ENCODE results near the gene ZNF521. TPM values are rescaled to one million over a fixed set of nuclear protein-coding genes. Genes with fewer than 3 reads are reported as not detected.

Gene ZNF521
- total RNA-seq, 1 donor from 2014 or later = 2.0 TPM

DNA sequence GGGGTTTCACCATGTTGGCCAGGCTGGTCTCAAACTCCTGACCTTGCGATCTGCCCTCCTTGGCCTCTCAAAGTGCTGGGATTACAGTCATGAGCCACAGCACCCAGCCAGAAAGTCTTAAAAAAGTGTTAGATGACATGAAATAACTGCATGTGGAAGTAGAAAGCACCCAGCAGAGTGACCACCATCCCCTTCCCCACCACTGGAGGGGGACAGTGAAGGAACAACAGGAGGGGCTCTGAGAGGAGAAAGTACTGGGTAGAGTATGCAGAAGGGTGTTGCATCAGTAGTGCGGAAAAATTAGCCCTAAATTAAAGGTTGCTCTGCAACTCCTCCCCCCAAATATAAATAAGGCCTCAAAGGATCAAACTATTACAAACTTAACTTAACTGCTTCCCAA, 230.5 kb downstream of the ZNF521 start:
- DNase-seq (ENCODE audit: low read depth) = no peak
- TF ChIP-seq, protein P1, sequence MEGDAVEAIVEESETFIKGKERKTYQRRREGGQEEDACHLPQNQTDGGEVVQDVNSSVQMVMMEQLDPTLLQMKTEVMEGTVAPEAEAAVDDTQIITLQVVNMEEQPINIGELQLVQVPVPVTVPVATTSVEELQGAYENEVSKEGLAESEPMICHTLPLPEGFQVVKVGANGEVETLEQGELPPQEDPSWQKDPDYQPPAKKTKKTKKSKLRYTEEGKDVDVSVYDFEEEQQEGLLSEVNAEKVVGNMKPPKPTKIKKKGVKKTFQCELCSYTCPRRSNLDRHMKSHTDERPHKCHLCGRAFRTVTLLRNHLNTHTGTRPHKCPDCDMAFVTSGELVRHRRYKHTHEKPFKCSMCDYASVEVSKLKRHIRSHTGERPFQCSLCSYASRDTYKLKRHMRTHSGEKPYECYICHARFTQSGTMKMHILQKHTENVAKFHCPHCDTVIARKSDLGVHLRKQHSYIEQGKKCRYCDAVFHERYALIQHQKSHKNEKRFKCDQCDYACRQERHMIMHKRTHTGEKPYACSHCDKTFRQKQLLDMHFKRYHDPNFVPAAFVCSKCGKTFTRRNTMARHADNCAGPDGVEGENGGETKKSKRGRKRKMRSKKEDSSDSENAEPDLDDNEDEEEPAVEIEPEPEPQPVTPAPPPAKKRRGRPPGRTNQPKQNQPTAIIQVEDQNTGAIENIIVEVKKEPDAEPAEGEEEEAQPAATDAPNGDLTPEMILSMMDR (conservative IDR thresholded peaks at IDR 0.05; ENCODE audit: low read depth, low read length) = no peak
- H3K4me3 ChIP-seq (ENCODE audit: low read depth, low read length) = no peak overlapping the region

DNA sequence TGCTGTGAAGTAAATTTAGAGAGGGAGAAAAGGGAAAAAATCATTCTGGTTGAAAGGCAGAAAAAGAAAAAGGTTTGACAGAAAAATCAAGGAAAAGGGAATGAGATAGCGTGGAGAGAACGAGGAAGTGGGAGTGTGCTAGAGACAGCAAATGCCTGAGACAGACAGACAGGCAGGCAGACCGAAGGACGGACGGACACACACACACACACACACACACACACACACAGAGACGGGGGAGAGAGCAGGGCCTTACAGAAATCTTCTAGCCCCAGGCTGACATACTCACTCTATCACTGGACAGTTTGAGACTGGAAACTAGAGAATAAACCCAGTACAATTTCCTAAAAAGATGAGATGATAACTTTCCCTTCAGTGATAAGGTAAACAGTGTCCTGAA, 238.4 kb downstream of the ZNF521 start:
- TF ChIP-seq, protein P1 (conservative IDR thresholded peaks at IDR 0.05; ENCODE audit: low read depth, low read length) = no peak
- no peak overlapping the region for H3K4me3 ChIP-seq (ENCODE audit: low read depth, low read length)
- DNase-seq (ENCODE audit: low read depth) = no peak

DNA sequence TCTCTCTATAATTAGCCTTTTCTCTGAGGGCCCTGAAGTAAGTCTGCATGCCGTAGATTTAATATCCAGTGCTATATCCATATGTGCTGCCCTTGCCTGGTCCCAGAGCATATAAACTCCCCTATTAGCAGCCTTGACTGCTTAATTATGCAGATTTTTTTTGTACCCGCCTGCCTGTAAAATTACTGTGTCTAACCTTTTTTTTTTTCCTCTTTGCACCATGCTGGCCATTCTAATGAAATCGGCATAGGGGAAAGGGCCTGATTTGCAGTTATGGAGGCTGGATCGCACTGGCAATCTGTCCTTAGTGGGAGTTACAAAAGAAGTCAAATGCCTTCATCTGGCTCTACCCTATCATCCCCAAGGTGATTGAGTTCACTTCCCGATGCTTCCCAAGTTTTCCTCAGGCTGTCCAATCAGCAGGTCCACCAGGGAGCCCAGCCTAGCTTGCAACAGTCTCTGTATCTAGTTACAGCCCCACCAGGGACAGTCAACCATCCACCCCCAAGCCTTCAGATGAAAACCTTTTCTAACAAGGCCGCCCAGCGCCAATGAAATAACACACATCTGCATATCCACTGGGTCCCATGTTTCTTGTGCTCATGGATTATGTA, 239.0 kb downstream of the ZNF521 start:
- H3K4me3 ChIP-seq (ENCODE audit: low read depth, low read length) = no peak overlapping the region
- TF ChIP-seq, protein P1 (conservative IDR thresholded peaks at IDR 0.05; ENCODE audit: low read depth, low read length) = no peak
- DNase-seq (ENCODE audit: low read depth) = no peak

DNA sequence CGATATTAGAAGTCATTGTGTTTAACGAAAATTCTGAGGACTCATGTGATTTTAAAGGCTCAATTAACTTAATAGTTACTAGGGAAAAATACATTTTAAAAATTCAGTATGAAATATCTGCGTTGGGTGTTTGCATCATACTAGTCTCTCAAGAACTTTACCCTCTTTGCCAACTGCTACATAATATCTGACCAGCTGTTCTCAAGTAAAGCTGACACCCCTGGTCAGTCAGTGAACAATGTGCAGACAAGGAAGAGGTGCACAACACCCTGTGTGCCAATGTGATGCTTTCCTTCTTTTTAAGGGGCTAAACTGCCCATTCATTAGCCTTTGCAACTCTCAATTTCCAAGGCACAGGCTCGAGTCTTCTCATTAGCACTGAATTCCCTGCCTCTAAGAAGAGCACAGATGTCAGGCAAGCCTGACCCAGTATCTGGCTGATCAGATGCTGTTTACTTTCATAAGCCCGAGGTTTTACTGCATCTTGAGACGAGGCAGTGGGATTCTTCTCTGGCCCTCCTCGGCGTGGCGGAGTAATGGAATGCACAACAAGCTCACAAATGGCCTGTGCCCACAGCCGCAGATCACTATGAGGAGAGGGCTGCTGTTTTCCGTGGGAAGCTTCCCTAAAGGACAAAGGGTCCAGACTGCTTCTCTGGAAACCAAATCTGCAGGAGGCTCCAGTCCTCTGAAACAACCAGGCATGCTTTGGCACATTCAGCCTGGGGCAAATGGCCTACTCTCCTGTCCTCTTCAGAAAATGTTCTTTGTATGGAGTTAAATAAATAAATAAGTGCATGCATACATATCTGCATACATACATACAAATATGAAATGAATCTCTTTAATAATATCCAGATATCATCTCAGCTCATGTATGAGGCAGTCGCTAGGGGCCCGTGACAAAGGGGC, 240.3 kb downstream of the ZNF521 start:
- TF ChIP-seq, protein P1 (conservative IDR thresholded peaks at IDR 0.05; ENCODE audit: low read depth, low read length) = no peak
- no peak overlapping the region for H3K4me3 ChIP-seq (ENCODE audit: low read depth, low read length)
- no peak for DNase-seq (ENCODE audit: low read depth)

DNA sequence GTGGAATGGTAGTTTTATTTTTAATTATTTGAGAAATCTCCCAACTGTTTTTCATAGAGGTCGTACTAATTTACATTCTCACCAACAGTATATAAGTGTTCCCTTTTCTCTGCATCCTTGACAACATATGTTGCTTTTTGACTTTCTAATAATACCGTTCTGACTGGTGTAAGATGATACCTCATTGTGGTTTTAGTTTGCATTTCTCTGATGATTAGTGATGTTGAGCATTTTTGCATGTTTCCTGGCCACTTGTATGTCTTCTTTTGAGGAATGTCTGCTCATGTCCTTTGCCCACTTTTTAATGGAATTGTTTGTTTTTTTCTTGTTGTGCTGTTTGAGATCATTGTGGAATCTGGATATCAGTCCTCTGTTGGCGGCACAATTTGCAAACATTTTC, 242.5 kb downstream of the ZNF521 start:
- DNase-seq (ENCODE audit: low read depth) = no peak
- H3K4me3 ChIP-seq (ENCODE audit: low read depth, low read length) = no peak overlapping the region
- TF ChIP-seq, protein P1 (conservative IDR thresholded peaks at IDR 0.05; ENCODE audit: low read depth, low read length) = no peak

DNA sequence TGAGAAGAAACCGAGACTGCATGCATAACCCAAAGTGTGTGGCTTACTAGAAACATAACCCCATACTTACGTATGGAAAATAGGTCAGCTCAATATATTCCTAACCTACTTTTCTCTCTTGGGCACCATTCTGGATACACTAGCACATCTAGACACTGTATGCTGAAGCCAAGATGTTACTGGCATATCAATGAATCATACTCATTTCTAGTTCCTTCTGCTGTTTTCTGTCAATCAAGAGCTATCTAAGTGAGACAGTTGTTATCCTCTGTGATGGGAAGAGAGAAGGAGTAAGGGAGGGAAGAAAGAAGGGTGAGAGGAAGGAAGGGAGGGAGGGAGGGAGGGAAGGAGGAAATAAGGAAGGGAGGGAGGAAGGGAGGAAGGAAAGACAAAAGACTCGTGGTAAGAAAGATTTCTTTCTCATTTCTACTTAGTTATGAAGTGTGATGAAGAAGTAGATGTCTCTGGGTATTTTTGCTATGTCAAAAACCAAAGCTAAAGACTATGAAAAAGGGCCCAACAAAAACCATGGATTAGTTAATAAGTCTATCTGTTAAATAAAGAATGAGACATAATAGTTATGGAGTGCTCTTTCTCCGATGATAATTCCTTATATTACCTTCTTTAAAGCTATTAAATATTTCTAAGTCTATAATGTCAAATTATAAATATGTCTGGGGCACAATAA, 248.4 kb downstream of the ZNF521 start:
- TF ChIP-seq, protein P1 (conservative IDR thresholded peaks at IDR 0.05; ENCODE audit: low read depth, low read length) = no peak
- DNase-seq (ENCODE audit: low read depth) = no peak
- no peak overlapping the region for H3K4me3 ChIP-seq (ENCODE audit: low read depth, low read length)

All from epithelial cell of proximal tubule (primary cell).